BE2C (cell line): ENCODE measurements around the gene BIN1.

ENCODE experiments used
- DNase-seq: peaks from one replicate; pipeline ENCODE4 v3.0.0-alpha.2; 2020
- H3K27me3 ChIP-seq: fragments of 250-450 bp; sonication (Bioruptor Pico); 2 replicates; pipeline ENCODE4 v1.5.1; 2020; ENCODE audit warnings: mild to moderate bottlenecking
- H3K36me3 ChIP-seq: fragments of 250-450 bp; sonication (Bioruptor Pico); 2 replicates; pipeline ENCODE4 v1.5.1; 2020; ENCODE audit warnings: mild to moderate bottlenecking
- H3K4me1 ChIP-seq: fragments of 250-450 bp; sonication (Bioruptor Pico); 2 replicates; pipeline ENCODE4 v1.5.1; 2020
- H3K4me3 ChIP-seq: 2 replicates; pipeline ENCODE4 v1.5.1; 2011; ENCODE audit warnings: low read depth, low read length
- H3K9me3 ChIP-seq: fragments of 250-450 bp; sonication (Bioruptor Pico); 2 replicates; pipeline ENCODE4 v1.5.1; 2020
- TF ChIP-seq, protein P1 (sequence below): IDR thresholded peaks from 2 replicates; pipeline ENCODE4 v1.5.1; 2012; ENCODE audit warnings: mild to moderate bottlenecking, low read depth, low read length

BIN1 gene

DNA sequence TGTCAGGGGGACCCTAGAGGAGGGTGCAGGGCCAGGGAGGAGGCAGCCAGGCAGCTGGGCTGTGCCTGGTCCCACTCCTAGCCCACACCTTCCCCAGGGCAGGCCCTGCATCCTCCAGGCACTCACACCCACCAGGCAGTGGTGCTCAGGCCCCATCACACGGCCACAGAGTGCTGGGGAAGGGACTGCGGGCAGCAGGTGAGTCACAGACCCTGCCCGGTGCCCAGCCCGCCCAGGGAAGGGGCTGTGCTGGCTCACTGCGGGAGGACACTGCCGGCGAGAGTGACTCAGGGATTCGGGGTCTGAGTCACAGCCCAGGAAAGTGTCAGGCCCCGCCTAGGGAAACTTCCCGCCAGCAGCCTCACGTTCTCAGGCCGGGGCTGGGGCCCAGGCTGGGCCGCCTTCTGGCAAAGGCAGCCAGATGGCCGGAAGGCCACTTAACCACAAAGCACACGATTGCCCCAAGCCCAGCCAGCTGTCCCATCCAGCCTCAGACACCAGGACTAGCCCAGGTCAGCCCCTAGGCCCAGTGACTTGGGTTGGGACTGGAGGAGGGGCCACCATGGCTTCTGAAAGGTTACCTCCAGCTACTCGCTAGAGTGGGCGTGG is 42.2 kb downstream of the BIN1 start:
- H3K4me3 ChIP-seq, result no peak overlapping the region

DNA sequence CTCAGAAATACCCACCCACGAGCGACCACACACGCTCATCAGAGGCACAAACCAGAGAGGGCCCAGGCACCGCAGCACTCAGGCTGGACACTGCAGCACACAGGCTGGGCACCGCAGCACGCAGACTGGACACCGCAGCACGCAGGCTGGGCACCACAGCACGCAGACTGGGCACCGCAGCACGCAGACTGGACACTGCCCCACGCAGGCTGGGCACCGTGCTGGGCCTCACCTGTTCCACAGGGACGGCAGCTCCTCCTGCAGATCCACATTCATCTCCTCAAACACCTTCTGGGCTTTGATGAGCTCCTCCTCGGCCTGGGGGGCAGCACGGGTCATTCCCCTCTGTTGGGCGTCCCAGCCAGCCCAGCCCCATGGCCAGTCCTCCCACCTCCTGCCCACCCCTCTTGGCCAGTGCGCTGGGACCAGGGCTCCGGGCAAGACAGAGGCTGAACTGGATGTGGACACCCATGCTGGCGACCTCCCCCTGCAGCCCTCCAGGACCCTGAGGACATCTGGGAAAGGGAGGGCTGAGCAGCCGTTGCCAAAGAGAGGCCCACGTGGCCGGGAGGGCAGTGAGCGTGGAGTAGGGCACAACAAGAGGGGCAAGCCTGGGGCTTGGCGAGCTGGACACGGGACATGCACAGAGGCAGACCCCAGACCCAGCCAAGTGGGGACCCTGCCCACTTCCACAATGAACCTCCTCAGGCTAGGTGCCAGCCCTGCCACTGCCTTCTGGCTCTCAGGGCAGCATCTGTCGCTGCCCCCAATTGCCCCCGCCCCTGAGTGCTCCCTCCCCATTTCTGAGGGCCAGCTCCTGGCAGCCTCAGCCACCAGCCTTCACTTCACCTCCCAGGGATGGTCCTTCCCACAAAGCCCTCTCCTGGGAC is 43.0 kb downstream of the BIN1 start:
- no peak overlapping the region for H3K4me3 ChIP-seq
- peaks cover 8% of the 10 kb centered on the region for H3K4me1 ChIP-seq
- H3K27me3 ChIP-seq, result no peaks in the 10 kb centered on the region
- DNase-seq, result no peak
- H3K9me3 ChIP-seq, result no peaks in the 10 kb centered on the region
- TF ChIP-seq, protein P1, sequence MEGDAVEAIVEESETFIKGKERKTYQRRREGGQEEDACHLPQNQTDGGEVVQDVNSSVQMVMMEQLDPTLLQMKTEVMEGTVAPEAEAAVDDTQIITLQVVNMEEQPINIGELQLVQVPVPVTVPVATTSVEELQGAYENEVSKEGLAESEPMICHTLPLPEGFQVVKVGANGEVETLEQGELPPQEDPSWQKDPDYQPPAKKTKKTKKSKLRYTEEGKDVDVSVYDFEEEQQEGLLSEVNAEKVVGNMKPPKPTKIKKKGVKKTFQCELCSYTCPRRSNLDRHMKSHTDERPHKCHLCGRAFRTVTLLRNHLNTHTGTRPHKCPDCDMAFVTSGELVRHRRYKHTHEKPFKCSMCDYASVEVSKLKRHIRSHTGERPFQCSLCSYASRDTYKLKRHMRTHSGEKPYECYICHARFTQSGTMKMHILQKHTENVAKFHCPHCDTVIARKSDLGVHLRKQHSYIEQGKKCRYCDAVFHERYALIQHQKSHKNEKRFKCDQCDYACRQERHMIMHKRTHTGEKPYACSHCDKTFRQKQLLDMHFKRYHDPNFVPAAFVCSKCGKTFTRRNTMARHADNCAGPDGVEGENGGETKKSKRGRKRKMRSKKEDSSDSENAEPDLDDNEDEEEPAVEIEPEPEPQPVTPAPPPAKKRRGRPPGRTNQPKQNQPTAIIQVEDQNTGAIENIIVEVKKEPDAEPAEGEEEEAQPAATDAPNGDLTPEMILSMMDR, result no peak
- H3K36me3 ChIP-seq, result peaks cover 5% of the 10 kb centered on the region; the same call in 1 of the 2 replicates

More for the DNA sequence above, 42.2 kb downstream of the BIN1 start:
- Histone ChIP-seq H3K36me3 (peaks cover 5% of the 10 kb centered on the region; the same call in 1 of the 2 replicates), H3K4me1 (peaks cover 8% of the 10 kb centered on the region), H3K27me3 (no peaks in the 10 kb centered on the region), H3K9me3 (no peaks in the 10 kb centered on the region)
- TF ChIP-seq, protein P1, result no peak
- DNase-seq, result peak; percentile 80

DNA sequence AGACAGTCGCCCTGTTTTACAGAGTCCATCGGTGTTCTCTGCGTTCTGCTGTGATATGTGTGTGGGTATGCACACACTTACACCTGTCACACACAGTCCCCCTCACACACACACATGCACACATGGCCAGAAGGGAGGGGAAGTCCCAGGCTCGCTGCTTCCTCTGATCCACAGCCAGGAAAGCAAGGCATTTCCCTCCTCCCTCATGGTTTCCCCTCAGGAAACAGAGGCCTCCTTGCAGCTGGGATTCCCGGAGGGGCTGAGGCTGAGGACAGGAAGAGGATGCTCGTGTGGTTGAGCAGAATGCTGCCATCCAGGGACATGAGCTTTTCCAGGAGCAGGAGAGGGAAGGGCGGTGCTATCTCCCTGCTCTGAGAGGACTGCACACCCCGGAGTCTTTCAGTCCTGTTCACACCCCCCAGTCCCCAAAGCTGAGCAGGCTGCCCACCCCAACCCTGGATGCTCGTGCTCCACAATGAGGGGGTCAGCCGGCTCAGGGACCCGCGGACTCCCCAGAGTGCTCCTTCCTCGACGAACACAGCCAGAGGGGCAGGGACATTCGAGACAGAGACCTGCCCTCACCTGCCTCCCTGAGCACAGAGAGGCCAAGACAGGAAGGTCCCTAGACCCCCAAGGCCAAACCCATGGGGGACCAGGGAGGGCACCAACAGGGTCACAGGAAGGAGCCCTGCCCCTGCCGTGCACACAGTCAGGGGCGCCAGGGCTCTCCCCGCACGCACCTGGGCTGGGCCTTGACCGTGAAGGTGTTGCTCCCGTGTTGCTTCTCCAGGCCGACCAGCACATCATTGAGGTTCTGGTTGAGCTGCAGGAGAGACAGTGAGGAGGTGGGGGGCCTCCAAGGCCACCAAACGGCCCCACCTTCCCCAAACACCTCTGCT is 45.3 kb downstream of the BIN1 start:
- TF ChIP-seq, protein P1, result no peak
- DNase-seq, result no peak
- H3K27me3 ChIP-seq, result no peaks in the 10 kb centered on the region
- H3K9me3 ChIP-seq, result no peaks in the 10 kb centered on the region
- no peak overlapping the region for H3K4me3 ChIP-seq
- H3K4me1 ChIP-seq, result peaks cover 8% of the 10 kb centered on the region
- H3K36me3 ChIP-seq, result peaks cover 5% of the 10 kb centered on the region; the same call in 1 of the 2 replicates

DNA sequence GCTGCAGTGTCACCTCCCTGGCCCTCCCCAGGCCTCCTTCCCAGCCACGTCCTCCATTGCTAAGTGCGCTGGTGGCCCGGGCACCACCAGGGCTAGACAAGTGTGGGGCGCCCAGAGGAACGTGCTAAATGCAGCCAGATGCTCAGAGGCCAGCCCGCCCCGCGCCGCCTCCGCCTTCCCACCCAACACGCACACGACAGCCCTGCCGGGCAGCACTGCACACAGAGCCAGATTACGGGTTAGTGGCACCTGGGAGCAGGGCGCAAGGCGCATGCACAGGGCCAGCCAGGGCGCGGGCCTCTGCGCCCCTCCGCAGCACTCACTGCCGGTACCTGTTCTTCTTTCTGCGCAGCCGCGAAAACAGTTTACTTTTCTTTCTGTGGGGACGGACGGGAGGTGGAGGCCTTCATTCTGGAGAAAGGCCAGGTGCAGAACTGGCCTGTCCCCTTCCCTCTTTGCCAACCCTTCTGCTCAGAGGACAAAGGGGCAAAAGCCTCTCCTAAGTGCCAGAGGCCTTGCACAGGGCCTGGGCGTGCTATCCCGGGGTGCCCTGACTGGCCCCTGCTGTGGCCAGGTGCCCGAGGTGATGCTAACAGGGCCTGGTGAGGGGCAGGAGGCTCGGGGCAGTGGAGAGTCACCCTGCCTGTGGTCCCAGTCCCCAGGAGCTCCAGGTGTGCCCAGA is 46.5 kb downstream of the BIN1 start:
- TF ChIP-seq, protein P1, result no peak
- Histone ChIP-seq H3K4me1 (peaks cover 8% of the 10 kb centered on the region), H3K27me3 (no peaks in the 10 kb centered on the region), H3K9me3 (no peaks in the 10 kb centered on the region), H3K36me3 (peaks cover 5% of the 10 kb centered on the region; the same call in 1 of the 2 replicates), H3K4me3 (no peak overlapping the region)
- DNase-seq, result no peak

DNA sequence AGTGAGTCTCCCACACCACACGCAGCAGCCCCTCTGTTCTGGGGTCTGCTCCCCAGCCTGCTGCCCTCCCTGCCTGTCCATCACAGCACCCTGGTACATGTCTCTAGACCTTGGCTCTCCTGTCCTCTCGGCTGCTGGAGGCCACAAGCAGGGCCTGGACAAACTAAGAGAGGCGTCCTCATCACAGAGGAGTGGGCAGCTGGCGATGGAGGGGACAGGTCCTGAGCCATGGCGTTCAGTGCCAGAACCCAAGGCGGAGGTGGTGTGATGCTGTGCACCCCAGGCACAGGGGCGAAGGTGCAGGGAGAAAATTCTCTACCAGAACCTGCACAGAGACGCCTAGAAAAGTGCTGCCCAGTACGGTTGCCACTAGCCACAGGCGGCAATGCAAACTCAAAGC is 47.4 kb downstream of the BIN1 start:
- Histone ChIP-seq H3K36me3 (peaks cover 5% of the 10 kb centered on the region; the same call in 1 of the 2 replicates), H3K9me3 (no peaks in the 10 kb centered on the region), H3K4me1 (peaks cover 3% of the 10 kb centered on the region; the same call in 1 of the 2 replicates), H3K4me3 (no peak overlapping the region), H3K27me3 (no peaks in the 10 kb centered on the region)
- TF ChIP-seq, protein P1, result no peak
- no peak for DNase-seq
